Fibroblast of gingiva (primary cell): ENCODE data around the gene THPO.
"Not testable (repeated sequence)": the region's sequence is repeated elsewhere in the genome, so short reads cannot be mapped to it uniquely, and the experiment has no call there.

ENCODE experiments used
- DNase-seq: peaks from one replicate; pipeline ENCODE4 v3.0.0-alpha.2; 2011; ENCODE audit warnings: low read depth

The THPO gene

GRCh38 chr3:184349563-184350470 lies 28.2 kb downstream of the THPO start:
- DNase-seq: no peak

GRCh38 chr3:184348057-184348382 lies 30.0 kb downstream of the THPO start:
- no peak for DNase-seq

- DNase-seq: peak; percentile 42
These were observed 30.5 kb downstream of the THPO start for GRCh38 chr3:184347321-184348056.

- no peak for DNase-seq
These were observed 31.4 kb downstream of the THPO start for GRCh38 chr3:184346480-184347190.

- DNase-seq: peak; percentile 78
These were observed 32.5 kb downstream of the THPO start for GRCh38 chr3:184345317-184346144.

- no peak for DNase-seq
These were observed 33.3 kb downstream of the THPO start for GRCh38 chr3:184344579-184345316.

- no peak for DNase-seq
These were observed 34.7 kb downstream of the THPO start for GRCh38 chr3:184343200-184343876.

GRCh38 chr3:184341925-184342324 lies 36.1 kb downstream of the THPO start:
- no peak for DNase-seq

GRCh38 chr3:184339451-184340135 lies 38.4 kb downstream of the THPO start:
- DNase-seq: not testable (repeated sequence)

GRCh38 chr3:184339001-184339400 lies 39.0 kb downstream of the THPO start:
- no peak for DNase-seq

GRCh38 chr3:184338511-184338945 lies 39.5 kb downstream of the THPO start:
- peak; percentile 76 for DNase-seq

GRCh38 chr3:184337981-184338380 lies 40.0 kb downstream of the THPO start:
- no peak for DNase-seq

GRCh38 chr3:184337399-184337714 lies 40.6 kb downstream of the THPO start, which contains the start of gene FAM131A:
Gene FAM131A (plus strand): TSS chr3:184337600. CDS start chr3:184337631, 31 bp downstream.
- DNase-seq: peak; percentile 76

- DNase-seq: peak; percentile 66
These were observed 41.2 kb downstream of the THPO start for GRCh38 chr3:184336547-184337398.

- DNase-seq: peak; percentile 79
These were observed 42.1 kb downstream of the THPO start for GRCh38 chr3:184335661-184336546.

- no peak for DNase-seq
These were observed 42.7 kb downstream of the THPO start for GRCh38 chr3:184335291-184335660.

GRCh38 chr3:184334470-184335158 lies 43.4 kb downstream of the THPO start:
- peak; percentile 30 for DNase-seq
